HFF-Myc (cell line): Measurements from ENCODE around the gene ARAF.

Experiments
- DNase-seq: peaks from one replicate; pipeline ENCODE4 v3.0.0-alpha.2; 2011; ENCODE audit warnings: low read depth; ENCODE audit errors: extremely low read depth
- H3K4me3 ChIP-seq: replicated peaks from 2 replicates; pipeline ENCODE4 v1.5.1; 2011; ENCODE audit warnings: low read depth, mild to moderate bottlenecking, control low read depth, low read length
- CTCF ChIP-seq: IDR thresholded peaks from 2 replicates; pipeline ENCODE4 v1.5.1; 2012; ENCODE audit warnings: mild to moderate bottlenecking, low read depth, low read length, control low read depth; ENCODE audit errors: missing control alignments

ARAF gene

GRCh38 chrX:47564438-47565085, 3.6 kb downstream of the ARAF start:
- no peak overlapping the region for H3K4me3 ChIP-seq
- DNase-seq, result no peak
- no peak for TF ChIP-seq CTCF

- TF ChIP-seq CTCF, result no peak
- H3K4me3 ChIP-seq, result no peak overlapping the region
- DNase-seq, result no peak
Measured at GRCh38 chrX:47566841-47567240, 5.8 kb downstream of the ARAF start.

DNA sequence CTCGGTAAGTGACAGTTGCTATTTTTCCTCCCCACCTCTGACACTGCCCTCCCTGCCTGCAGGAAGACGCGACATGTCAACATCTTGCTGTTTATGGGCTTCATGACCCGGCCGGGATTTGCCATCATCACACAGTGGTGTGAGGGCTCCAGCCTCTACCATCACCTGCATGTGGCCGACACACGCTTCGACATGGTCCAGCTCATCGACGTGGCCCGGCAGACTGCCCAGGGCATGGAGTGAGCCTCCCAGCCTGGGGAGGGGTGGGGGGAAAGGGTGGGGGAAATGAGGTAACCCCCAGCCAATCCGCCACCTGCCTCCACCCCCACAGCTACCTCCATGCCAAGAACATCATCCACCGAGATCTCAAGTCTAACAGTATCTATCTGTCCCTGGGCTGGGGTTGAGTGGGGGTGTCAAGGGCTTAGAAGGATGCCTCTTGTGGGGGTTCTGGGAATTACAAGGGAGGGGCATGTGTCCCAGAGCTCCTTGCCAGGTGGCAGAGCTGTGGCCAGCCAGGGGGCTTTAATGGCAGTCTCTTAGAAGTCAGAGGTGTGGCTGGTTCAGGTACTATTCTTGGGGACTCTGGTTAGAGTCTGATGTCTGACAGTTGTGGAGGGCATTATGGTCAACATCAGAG, 7.8 kb downstream of the ARAF start:
- no peak overlapping the region for H3K4me3 ChIP-seq
- no peak for TF ChIP-seq CTCF
- no peak for DNase-seq

DNA sequence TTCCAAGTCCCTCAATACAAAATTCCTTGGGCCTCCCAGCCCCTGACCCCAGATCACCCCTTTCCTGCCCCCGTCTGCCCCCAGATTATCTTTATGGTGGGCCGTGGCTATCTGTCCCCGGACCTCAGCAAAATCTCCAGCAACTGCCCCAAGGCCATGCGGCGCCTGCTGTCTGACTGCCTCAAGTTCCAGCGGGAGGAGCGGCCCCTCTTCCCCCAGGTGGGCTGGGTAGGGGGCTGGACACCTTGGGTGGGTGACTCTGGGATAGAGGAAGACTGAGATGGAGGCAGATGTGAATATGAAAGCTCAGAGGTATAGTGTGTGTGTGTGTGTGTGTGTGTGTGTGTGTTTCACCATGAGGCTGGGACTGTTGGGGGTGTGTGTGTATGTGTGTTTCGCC, 9.8 kb downstream of the ARAF start:
- no peak for DNase-seq
- H3K4me3 ChIP-seq, result no peak overlapping the region
- no peak for TF ChIP-seq CTCF

- TF ChIP-seq CTCF, result no peak
- DNase-seq, result no peak
- H3K4me3 ChIP-seq, result no peak overlapping the region
Measured at GRCh38 chrX:47571215-47571614, 10.2 kb downstream of the ARAF start.

GRCh38 chrX:47571896-47572295, 10.9 kb downstream of the ARAF start:
- H3K4me3 ChIP-seq, result no peak overlapping the region

More at GRCh38 chrX:47571896-47572295, 10.9 kb downstream of the ARAF start:
- DNase-seq, result no peak
- TF ChIP-seq CTCF, result no peak
